CD14-positive monocyte (primary cell): ENCODE data around the gene SYTL3. TPM values are rescaled to one million over a fixed set of nuclear protein-coding genes. Genes with fewer than 3 reads are reported as not detected.
A peak's percentile ranks its signal among the peaks of the same experiment; 100 is the strongest.

Source experiments
- DNase-seq, 3 donors: peaks; one replicate each; pipeline ENCODE4 v3.0.0-alpha.2; 2011 to 2022
- H2AFZ ChIP-seq: 2 replicates; pipeline ENCODE4 v1.6.0; 2012; ENCODE audit warnings: mild to moderate bottlenecking, low read depth, low read length, inconsistent platforms; ENCODE audit not compliant: insufficient read depth, poor library complexity, severe bottlenecking
- H3K27ac ChIP-seq, 2 donors: 1 replicate in 1 of 2; 2 replicates in 1 of 2; pipeline ENCODE4 v1.5.1; 2012 to 2013; ENCODE audit warnings: low read length in 2 of 2, control low read depth in 1 of 2, inconsistent platforms in 1 of 2, low read depth in 1 of 2, mild to moderate bottlenecking in 1 of 2
- H3K27me3 ChIP-seq, 2 donors: one replicate each; pipeline versions ENCODE4 v1.6.0 to v1.6.1; 2011 to 2013; ENCODE audit warnings: low read length in 2 of 2; ENCODE audit not compliant: control insufficient read depth in 2 of 2, insufficient read depth in 2 of 2
- H3K36me3 ChIP-seq, 2 donors: replicated peaks in 1 of 2; 1 replicate in 1 of 2; 2 replicates in 1 of 2; pipeline versions ENCODE4 v1.5.1 to v1.6.1; 2012 to 2013; ENCODE audit warnings: low read length in 2 of 2, control low read depth in 1 of 2, inconsistent platforms in 1 of 2, mild to moderate bottlenecking in 1 of 2; ENCODE audit not compliant: insufficient read depth in 2 of 2, control insufficient read depth in 1 of 2
- H3K4me1 ChIP-seq, 2 donors: 1 replicate in 1 of 2; 2 replicates in 1 of 2; pipeline versions ENCODE4 v1.5.1 to v1.6.1; 2012 to 2013; ENCODE audit warnings: low read length in 2 of 2, control low read depth in 1 of 2, inconsistent platforms in 1 of 2, mild to moderate bottlenecking in 1 of 2, moderate library complexity in 1 of 2; ENCODE audit not compliant: insufficient read depth in 2 of 2, control insufficient read depth in 1 of 2
- H3K4me2 ChIP-seq: replicated peaks from 2 replicates; pipeline ENCODE3; 2012; ENCODE audit warnings: low read length, moderate library complexity, mild to moderate bottlenecking; ENCODE audit not compliant: poor library complexity, severe bottlenecking; ENCODE audit errors: extremely low read depth
- H3K4me3 ChIP-seq, 3 experiments: fragments of 200-600 bp in 1 of 3; sonication (generic) in 1 of 3; replicated peaks in 1 of 3; 1 replicate in 2 of 3; 2 replicates in 1 of 3; pipeline ENCODE4 v1.5.1; 2011 to 2013; ENCODE audit warnings: low read length in 3 of 3, mild to moderate bottlenecking in 3 of 3, control low read depth in 2 of 3, low read depth in 2 of 3, inconsistent platforms in 1 of 3, moderate library complexity in 1 of 3
- H3K79me2 ChIP-seq: 2 replicates; pipeline ENCODE4 v1.6.0; 2012; ENCODE audit warnings: mild to moderate bottlenecking, control low read depth, inconsistent platforms, low read length, moderate library complexity; ENCODE audit not compliant: insufficient read depth
- H3K9ac ChIP-seq: 2 replicates; pipeline ENCODE4 v1.6.0; 2017; ENCODE audit warnings: low read length, mild to moderate bottlenecking; ENCODE audit not compliant: insufficient read depth, poor library complexity, severe bottlenecking
- H3K9me3 ChIP-seq, 2 donors: replicated peaks in 1 of 2; 1 replicate in 1 of 2; 2 replicates in 1 of 2; pipeline versions ENCODE4 v1.5.1 to v1.6.1; 2012 to 2013; ENCODE audit warnings: low read length in 2 of 2, control low read depth in 1 of 2; ENCODE audit not compliant: control insufficient read depth in 1 of 2, insufficient read depth in 1 of 2
- H4K20me1 ChIP-seq: 2 replicates; pipeline ENCODE4 v1.6.0; 2012; ENCODE audit warnings: mild to moderate bottlenecking, low read length, control low read depth, moderate library complexity; ENCODE audit not compliant: insufficient read depth
- H3K27ac Mint-ChIP-seq, 7 donors: one replicate each; pipeline ENCODE4 v1.8.0; 2020; ENCODE audit warnings: mild to moderate bottlenecking in 7 of 7, mixed read lengths in 7 of 7, moderate library complexity in 6 of 7, inconsistent platforms in 2 of 7
- H3K27me3 Mint-ChIP-seq, 3 donors: one replicate each; pipeline ENCODE4 v1.8.0; 2021 to 2022; ENCODE audit warnings: low read depth in 3 of 3, mild to moderate bottlenecking in 3 of 3, mixed read lengths in 3 of 3, moderate library complexity in 3 of 3, inconsistent platforms in 1 of 3
- H3K36me3 Mint-ChIP-seq, 2 donors: one replicate each; pipeline ENCODE4 v1.8.0; 2020; ENCODE audit warnings: mixed read lengths in 2 of 2, inconsistent platforms in 1 of 2, mild to moderate bottlenecking in 1 of 2
- H3K4me1 Mint-ChIP-seq: one replicate; pipeline ENCODE4 v1.8.0; 2020; ENCODE audit warnings: mild to moderate bottlenecking, mixed read lengths
- H3K4me3 Mint-ChIP-seq, 2 donors: one replicate each; pipeline ENCODE4 v1.8.0; 2020; ENCODE audit warnings: mild to moderate bottlenecking in 2 of 2, mixed read lengths in 2 of 2, moderate library complexity in 1 of 2
- H3K9me3 Mint-ChIP-seq, 7 donors: one replicate each; pipeline ENCODE4 v1.8.0; 2020 to 2022; ENCODE audit warnings: mixed read lengths in 7 of 7, mild to moderate bottlenecking in 6 of 7, moderate library complexity in 6 of 7, inconsistent platforms in 2 of 7
- CTCF ChIP-seq: fragments of 200-600 bp; IDR thresholded peaks from one replicate; pipeline ENCODE4 v1.8.0; 2022; ENCODE audit warnings: antibody characterized with exemption, mild to moderate bottlenecking
- WGBS: methylation state at CpG from one replicate; pipeline ENCODE4 v1.1.5; 2013; ENCODE audit warnings: missing lambda C conversion rate; ENCODE audit not compliant: insufficient coverage; 5-methylcytosine and 5-hydroxymethylcytosine counted together
- intact Hi-C, 2 donors: fragments of 100-400 bp; cut with micrococcal nuclease; formaldehyde crosslinking; loops; one replicate each; pipeline versions ENCODE4 v1.15.0 to v1.15.1; 2023
- polyA plus RNA-seq, 3 donors: library from polyadenylated mRNA; depleted of rRNA in 1 of 3; unstranded in 2 of 3; stranded (reverse) in 1 of 3; fragments of 300-500 nt in 2 of 3; fragments of >200 nt in 1 of 3; fragmentation: Illumina TruSeq in 2 of 3; gene quantifications; 1 replicate in 2 of 3; 2 replicates in 1 of 3; pipeline ENCODE4 v1.2.3, GENCODE V29; 2012 to 2021

The SYTL3 gene
- polyA plus RNA-seq, 3 donors, result 14.6 to 18.7 (median 14.8) TPM

DNA sequence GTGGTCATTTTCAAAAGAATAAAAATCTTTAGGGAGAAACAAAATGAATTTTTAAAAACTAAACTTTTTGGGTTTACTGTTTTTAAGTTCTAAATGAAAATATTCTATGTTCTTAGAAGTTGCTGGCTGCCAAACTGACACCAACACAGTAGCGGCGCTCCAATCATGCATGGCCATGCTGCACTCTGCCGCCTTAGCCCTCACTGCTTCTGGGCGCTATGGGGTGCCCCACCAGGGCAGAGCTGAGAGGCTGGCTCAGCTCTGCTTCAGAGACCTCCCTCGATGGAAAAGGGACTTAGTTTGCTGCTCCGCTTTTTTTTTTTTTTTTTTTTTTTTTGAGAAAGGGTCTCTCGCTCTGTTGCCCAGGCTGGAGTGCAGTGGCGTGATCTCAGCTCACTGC lies 148.5 kb downstream of the SYTL3 start:
- Histone ChIP-seq H3K4me3 (no peak overlapping the region), H3K4me1 (peaks cover 0 to 4% of the 10 kb centered on the region in 2 donors), H3K79me2 (peaks cover 100% of the 10 kb centered on the region), H2AFZ (no peak overlapping the region), H3K27ac (no peak overlapping the region), H3K4me2 (no peak overlapping the region), H4K20me1 (peaks cover 99% of the 10 kb centered on the region), H3K27me3 (no peaks in the 10 kb centered on the region), H3K9me3 (no peaks in the 10 kb centered on the region), H3K9ac (no peak overlapping the region), H3K36me3 (peaks cover 0 to 18% of the 10 kb centered on the region in 2 donors)
- Mint-ChIP-seq H3K4me1 (peaks cover 20% of the 10 kb centered on the region), H3K9me3 (no peaks in the 10 kb centered on the region), H3K27ac (peak overlapping the region in 1 of 7 donors; percentile 62), H3K36me3 (peaks cover 36 to 43% of the 10 kb centered on the region in 2 donors), H3K27me3 (peaks cover 0 to 1% (median 0%) of the 10 kb centered on the region in 3 donors), H3K4me3 (no peak overlapping the region)
- intact Hi-C loops, result loop anchor here in 1 of 2 donors (5.0 to 10.0 kb wide), 2 partner anchors 174 to 326 kb away; no protein-coding TSS in a partner anchor
- TF ChIP-seq CTCF, result no peak
- no peak for DNase-seq
- WGBS, result 98% methylated on average over 6 of the region's 8 CpGs

DNA sequence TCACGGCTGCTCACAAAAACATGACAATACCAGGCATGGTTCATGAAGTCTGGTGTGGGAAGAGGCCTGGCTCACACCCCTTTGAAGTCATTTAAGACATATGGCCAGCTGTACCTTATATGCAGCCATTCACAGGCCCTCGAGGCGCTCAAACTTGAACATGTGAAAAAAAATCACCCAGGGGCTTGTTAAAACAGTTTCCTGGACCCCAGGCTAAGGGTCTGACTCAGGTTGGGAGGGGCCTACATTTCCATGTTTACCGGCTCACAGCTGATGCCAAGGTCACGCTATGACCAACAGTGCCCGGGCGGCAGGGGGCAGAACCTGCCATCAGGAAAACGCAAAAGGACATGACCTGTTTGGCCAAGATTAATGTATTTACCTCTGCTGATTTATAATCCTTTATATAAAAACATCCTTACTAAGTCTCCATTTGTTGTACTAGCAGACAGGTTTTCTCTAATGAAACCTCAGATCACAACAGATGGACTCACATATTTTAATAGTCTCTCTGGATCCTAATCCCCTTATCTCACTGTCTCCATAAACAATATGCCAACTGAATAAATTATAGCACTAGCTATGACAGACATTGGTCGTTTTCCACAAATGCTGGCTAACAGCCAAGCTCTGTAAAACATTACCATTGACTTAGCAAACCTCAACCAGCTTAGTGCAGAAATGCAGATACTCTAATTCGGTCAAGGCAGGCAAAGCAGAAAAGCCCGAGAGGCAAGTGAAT lies 149.4 kb downstream of the SYTL3 start:
- H3K36me3 Mint-ChIP-seq, result peaks cover 36 to 43% of the 10 kb centered on the region in 2 donors
- WGBS, result 64% methylated on average over 6 of the region's 11 CpGs

More for the DNA sequence above, 149.4 kb downstream of the SYTL3 start:
- H3K4me1 Mint-ChIP-seq, result peaks cover 28% of the 10 kb centered on the region
- Histone ChIP-seq H3K4me2 (no peak overlapping the region), H3K36me3 (peaks cover 0 to 18% of the 10 kb centered on the region in 2 donors), H3K79me2 (peaks cover 99% of the 10 kb centered on the region), H4K20me1 (peaks cover 97% of the 10 kb centered on the region), H3K9ac (no peak overlapping the region), H3K4me1 (peaks cover 7 to 11% of the 10 kb centered on the region in 2 donors), H3K27me3 (no peaks in the 10 kb centered on the region), H3K27ac (peak overlapping the region in 1 of 2 donors; percentile 33), H2AFZ (no peak overlapping the region), H3K4me3 (no peak overlapping the region), H3K9me3 (no peaks in the 10 kb centered on the region)
- no peaks in the 10 kb centered on the region for H3K27me3 Mint-ChIP-seq
- no peak for DNase-seq
- no peak for TF ChIP-seq CTCF
- no peaks in the 10 kb centered on the region for H3K9me3 Mint-ChIP-seq
- intact Hi-C loops, result loop anchor here in 1 of 2 donors (5.0 to 10.0 kb wide), 2 partner anchors 173 to 326 kb away; no protein-coding TSS in a partner anchor
- H3K4me3 Mint-ChIP-seq, result no peak overlapping the region
- peak overlapping the region in 3 of 7 donors; percentile 62 to 79 (median 75) for H3K27ac Mint-ChIP-seq
